ENCODE results near the gene ASB4. TPM values are rescaled to one million over a fixed set of nuclear protein-coding genes. Genes with fewer than 3 reads are reported as not detected.
"Not testable (repeated sequence)": the region's sequence is repeated elsewhere in the genome, so short reads cannot be mapped to it uniquely, and the experiment has no call there.

The ASB4 gene
- not detected in 2 replicates for total RNA-seq (2012; rRNA removed)

- H3K36me3 ChIP-seq (ENCODE audit: insufficient read depth, low read length), result no peaks in the 10 kb centered on the region
- H3K4me2 ChIP-seq (ENCODE audit: low read length), result no peak within 1 kb of the TSS
- H3K4me3 ChIP-seq (ENCODE audit: low read length), result no peak within 1 kb of the TSS
- H3K4me1 ChIP-seq (ENCODE audit: control insufficient read depth, insufficient read depth, low read length), result no peaks in the 10 kb centered on the region
- H3K27me3 ChIP-seq (ENCODE audit: control insufficient read depth, insufficient read depth, low read length), result no peaks in the 10 kb centered on the region
- H3K9me3 ChIP-seq (replicated peaks; ENCODE audit: low read length), result no peaks in the 10 kb centered on the region
- H3K9ac ChIP-seq (ENCODE audit: low read depth, low read length), result no peak within 1 kb of the TSS
Measured at GRCh38 chr7:95485391-95486123, at the start of gene ASB4. Gene ASB4 (plus strand): TSS chr7:95485943. CDS start chr7:95485972, 29 bp downstream.

- Histone ChIP-seq H3K9me3 (replicated peaks; ENCODE audit: low read length) (no peaks in the 10 kb centered on the region), H3K36me3 (ENCODE audit: insufficient read depth, low read length) (no peaks in the 10 kb centered on the region), H3K4me1 (ENCODE audit: control insufficient read depth, insufficient read depth, low read length) (peaks cover 30% of the 10 kb centered on the region), H3K27me3 (ENCODE audit: control insufficient read depth, insufficient read depth, low read length) (no peaks in the 10 kb centered on the region), H3K9ac (ENCODE audit: low read depth, low read length) (peak overlapping the region; percentile 39), H3K4me3 (ENCODE audit: low read length) (peak overlapping the region; percentile 7), H3K4me2 (ENCODE audit: low read length) (peak overlapping the region; percentile 31)
Measured at GRCh38 chr7:95436407-95436806, 49.3 kb upstream of the ASB4 start.

GRCh38 chr7:95440394-95441038, 45.2 kb upstream of the ASB4 start:
- H3K4me2 ChIP-seq (ENCODE audit: low read length), result no peak overlapping the region
- no peaks in the 10 kb centered on the region for H3K36me3 ChIP-seq (ENCODE audit: insufficient read depth, low read length)

GRCh38 chr7:95441042-95441823, 44.5 kb upstream of the ASB4 start:
- Histone ChIP-seq H3K4me2 (ENCODE audit: low read length) (no peak overlapping the region), H3K4me3 (ENCODE audit: low read length) (no peak overlapping the region), H3K9me3 (replicated peaks; ENCODE audit: low read length) (no peaks in the 10 kb centered on the region), H3K9ac (ENCODE audit: low read depth, low read length) (no peak overlapping the region), H3K27me3 (ENCODE audit: control insufficient read depth, insufficient read depth, low read length) (no peaks in the 10 kb centered on the region), H3K4me1 (ENCODE audit: control insufficient read depth, insufficient read depth, low read length) (peaks cover 10% of the 10 kb centered on the region), H3K36me3 (ENCODE audit: insufficient read depth, low read length) (no peaks in the 10 kb centered on the region)

More at GRCh38 chr7:95440394-95441038, 45.2 kb upstream of the ASB4 start:
- Histone ChIP-seq H3K27me3 (ENCODE audit: control insufficient read depth, insufficient read depth, low read length) (no peaks in the 10 kb centered on the region), H3K9me3 (replicated peaks; ENCODE audit: low read length) (no peaks in the 10 kb centered on the region), H3K9ac (ENCODE audit: low read depth, low read length) (no peak overlapping the region), H3K4me1 (ENCODE audit: control insufficient read depth, insufficient read depth, low read length) (peaks cover 16% of the 10 kb centered on the region), H3K4me3 (ENCODE audit: low read length) (no peak overlapping the region)

GRCh38 chr7:95444796-95445195, 40.9 kb upstream of the ASB4 start:
- H3K9me3 ChIP-seq (replicated peaks; ENCODE audit: low read length), result no peaks in the 10 kb centered on the region
- no peaks in the 10 kb centered on the region for H3K36me3 ChIP-seq (ENCODE audit: insufficient read depth, low read length)
- no peaks in the 10 kb centered on the region for H3K27me3 ChIP-seq (ENCODE audit: control insufficient read depth, insufficient read depth, low read length)
- no peak overlapping the region for H3K4me3 ChIP-seq (ENCODE audit: low read length)
- H3K9ac ChIP-seq (ENCODE audit: low read depth, low read length), result no peak overlapping the region
- no peak overlapping the region for H3K4me2 ChIP-seq (ENCODE audit: low read length)
- H3K4me1 ChIP-seq (ENCODE audit: control insufficient read depth, insufficient read depth, low read length), result no peaks in the 10 kb centered on the region

- Histone ChIP-seq H3K9ac (ENCODE audit: low read depth, low read length) (no peak overlapping the region), H3K4me3 (ENCODE audit: low read length) (no peak overlapping the region), H3K4me2 (ENCODE audit: low read length) (no peak overlapping the region), H3K9me3 (replicated peaks; ENCODE audit: low read length) (no peaks in the 10 kb centered on the region), H3K27me3 (ENCODE audit: control insufficient read depth, insufficient read depth, low read length) (no peaks in the 10 kb centered on the region), H3K36me3 (ENCODE audit: insufficient read depth, low read length) (no peaks in the 10 kb centered on the region), H3K4me1 (ENCODE audit: control insufficient read depth, insufficient read depth, low read length) (no peaks in the 10 kb centered on the region)
Measured at GRCh38 chr7:95446618-95447017, 39.1 kb upstream of the ASB4 start.

- H3K9me3 ChIP-seq (replicated peaks; ENCODE audit: low read length), result no peaks in the 10 kb centered on the region
- H3K36me3 ChIP-seq (ENCODE audit: insufficient read depth, low read length), result no peaks in the 10 kb centered on the region
- no peak overlapping the region for H3K9ac ChIP-seq (ENCODE audit: low read depth, low read length)
- H3K4me2 ChIP-seq (ENCODE audit: low read length), result no peak overlapping the region
- no peak overlapping the region for H3K4me3 ChIP-seq (ENCODE audit: low read length)
- no peaks in the 10 kb centered on the region for H3K4me1 ChIP-seq (ENCODE audit: control insufficient read depth, insufficient read depth, low read length)
- H3K27me3 ChIP-seq (ENCODE audit: control insufficient read depth, insufficient read depth, low read length), result no peaks in the 10 kb centered on the region
Measured at GRCh38 chr7:95454438-95455045, 31.2 kb upstream of the ASB4 start.

GRCh38 chr7:95457947-95458346, 27.8 kb upstream of the ASB4 start:
- no peaks in the 10 kb centered on the region for H3K4me1 ChIP-seq (ENCODE audit: control insufficient read depth, insufficient read depth, low read length)
- H3K36me3 ChIP-seq (ENCODE audit: insufficient read depth, low read length), result no peaks in the 10 kb centered on the region
- H3K27me3 ChIP-seq (ENCODE audit: control insufficient read depth, insufficient read depth, low read length), result no peaks in the 10 kb centered on the region
- H3K9me3 ChIP-seq (replicated peaks; ENCODE audit: low read length), result no peaks in the 10 kb centered on the region
- no peak overlapping the region for H3K9ac ChIP-seq (ENCODE audit: low read depth, low read length)
- no peak overlapping the region for H3K4me2 ChIP-seq (ENCODE audit: low read length)
- no peak overlapping the region for H3K4me3 ChIP-seq (ENCODE audit: low read length)

GRCh38 chr7:95460653-95461052, 25.1 kb upstream of the ASB4 start:
- not testable (repeated sequence) for H3K36me3 ChIP-seq (ENCODE audit: insufficient read depth, low read length); H3K4me3 ChIP-seq (ENCODE audit: low read length); H3K4me1 ChIP-seq (ENCODE audit: control insufficient read depth, insufficient read depth, low read length); H3K9me3 ChIP-seq (replicated peaks; ENCODE audit: low read length); H3K27me3 ChIP-seq (ENCODE audit: control insufficient read depth, insufficient read depth, low read length); H3K9ac ChIP-seq (ENCODE audit: low read depth, low read length); H3K4me2 ChIP-seq (ENCODE audit: low read length)

- Histone ChIP-seq H3K9ac (ENCODE audit: low read depth, low read length) (no peak overlapping the region), H3K9me3 (replicated peaks; ENCODE audit: low read length) (no peaks in the 10 kb centered on the region), H3K4me2 (ENCODE audit: low read length) (no peak overlapping the region), H3K4me1 (ENCODE audit: control insufficient read depth, insufficient read depth, low read length) (peaks cover 31% of the 10 kb centered on the region), H3K36me3 (ENCODE audit: insufficient read depth, low read length) (no peaks in the 10 kb centered on the region), H3K4me3 (ENCODE audit: low read length) (no peak overlapping the region), H3K27me3 (ENCODE audit: control insufficient read depth, insufficient read depth, low read length) (no peaks in the 10 kb centered on the region)
Measured at GRCh38 chr7:95467912-95468607, 17.7 kb upstream of the ASB4 start.

- Histone ChIP-seq H3K27me3 (ENCODE audit: control insufficient read depth, insufficient read depth, low read length) (no peaks in the 10 kb centered on the region), H3K4me2 (ENCODE audit: low read length) (no peak overlapping the region), H3K4me1 (ENCODE audit: control insufficient read depth, insufficient read depth, low read length) (peaks cover 34% of the 10 kb centered on the region), H3K36me3 (ENCODE audit: insufficient read depth, low read length) (no peaks in the 10 kb centered on the region), H3K9ac (ENCODE audit: low read depth, low read length) (no peak overlapping the region), H3K4me3 (ENCODE audit: low read length) (no peak overlapping the region), H3K9me3 (replicated peaks; ENCODE audit: low read length) (no peaks in the 10 kb centered on the region)
Measured at GRCh38 chr7:95469187-95469586, 16.6 kb upstream of the ASB4 start.
